ENCODE data around the gene BRSK1.

BRSK1 gene

GRCh38 chr19:55358943-55359908 is 75.4 kb downstream of the BRSK1 start:
- H3K4me3 ChIP-seq: no peak overlapping the region
- DNase-seq (ENCODE audit: low read depth, low spot score): no peak
- H3K9ac ChIP-seq (ENCODE audit: insufficient read length): no peak overlapping the region
- H3K9me3 ChIP-seq (ENCODE audit: low read depth, low read length): no peaks in the 10 kb centered on the region
- H3K36me3 ChIP-seq (ENCODE audit: insufficient read depth, low read length): no peaks in the 10 kb centered on the region
- H3K27ac ChIP-seq: no peak overlapping the region
- no peak for TF ChIP-seq FOXP2 (optimal IDR thresholded peaks at IDR 0.05; ENCODE audit: control extremely low read depth, extremely low read length, insufficient read depth)
- no peak for TF ChIP-seq EZH2 (IDR thresholded peaks at IDR 0.05)

GRCh38 chr19:55360902-55361301 is 77.1 kb downstream of the BRSK1 start:
- H3K9ac ChIP-seq (ENCODE audit: insufficient read length): no peak overlapping the region
- no peak for TF ChIP-seq FOXP2 (optimal IDR thresholded peaks at IDR 0.05; ENCODE audit: control extremely low read depth, extremely low read length, insufficient read depth)
- no peak for TF ChIP-seq EZH2 (IDR thresholded peaks at IDR 0.05)
- TF ChIP-seq POLR2AphosphoS5 (IDR thresholded peaks at IDR 0.05; ENCODE audit: borderline replicate concordance, low read depth, low read length): no peak
- H3K36me3 ChIP-seq (ENCODE audit: insufficient read depth, low read length): no peaks in the 10 kb centered on the region
- no peaks in the 10 kb centered on the region for H3K9me3 ChIP-seq (ENCODE audit: low read depth, low read length)
- DNase-seq (ENCODE audit: low read depth, low spot score): no peak
- H3K27ac ChIP-seq: no peak overlapping the region
- no peak overlapping the region for H3K4me3 ChIP-seq

All from SK-N-MC (cell line).